Stimulated activated naive CD8-positive, alpha-beta T cell treated with anti-CD3 and anti-CD28 coated beads, Interleukin-15, Interleukin-2, amounts not matched to agents 100 ng/mL and 50 ng/mL, for 24 hours (primary cell): ENCODE results near the gene CHM.
"Not testable (repeated sequence)": the region's sequence is repeated elsewhere in the genome, so short reads cannot be mapped to it uniquely, and the experiment has no call there.

Experiments
- H3K27ac Mint-ChIP-seq: one replicate; pipeline ENCODE4 v1.8.0; 2021; ENCODE audit warnings: mild to moderate bottlenecking, mixed read lengths
- H3K27me3 Mint-ChIP-seq: one replicate; pipeline ENCODE4 v1.8.0; 2021; ENCODE audit warnings: mixed read lengths
- H3K36me3 Mint-ChIP-seq: one replicate; pipeline ENCODE4 v1.8.0; 2021; ENCODE audit warnings: low read depth, mixed read lengths
- H3K4me1 Mint-ChIP-seq: one replicate; pipeline ENCODE4 v1.8.0; 2021; ENCODE audit warnings: low read depth, mixed read lengths
- H3K4me3 Mint-ChIP-seq: one replicate; pipeline ENCODE4 v1.8.0; 2021; ENCODE audit warnings: mild to moderate bottlenecking, mixed read lengths
- H3K9me3 Mint-ChIP-seq: one replicate; pipeline ENCODE4 v1.8.0; 2021; ENCODE audit warnings: mixed read lengths

The CHM gene

DNA sequence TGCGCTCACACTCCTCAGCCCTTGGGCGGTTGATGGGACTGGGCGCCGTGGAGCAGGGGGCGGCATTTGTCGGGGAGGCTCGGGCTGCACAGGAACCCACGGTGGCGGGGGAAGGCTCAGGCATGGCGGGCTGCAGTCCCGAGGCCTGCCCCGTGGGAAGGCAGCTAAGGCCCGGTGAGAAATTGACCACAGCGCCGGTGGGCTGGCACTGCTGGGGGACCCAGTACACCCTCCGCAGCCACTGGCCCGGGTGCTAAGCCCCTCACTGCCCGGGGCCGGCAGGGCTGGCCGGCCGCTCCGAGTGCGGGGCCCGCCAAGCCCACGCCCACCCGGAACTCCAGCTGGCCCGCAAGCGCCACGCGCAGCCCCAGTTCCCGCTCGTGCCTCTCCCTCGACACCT, 75.0 kb downstream of the CHM start:
- H3K4me1 Mint-ChIP-seq, H3K27me3 Mint-ChIP-seq, H3K27ac Mint-ChIP-seq, H3K4me3 Mint-ChIP-seq, H3K9me3 Mint-ChIP-seq: not testable (repeated sequence)
- peaks cover 23% of the 10 kb centered on the region for H3K36me3 Mint-ChIP-seq

- Mint-ChIP-seq H3K27me3 (no peaks in the 10 kb centered on the region), H3K4me1 (no peaks in the 10 kb centered on the region), H3K4me3 (no peak overlapping the region), H3K36me3 (peaks cover 3% of the 10 kb centered on the region), H3K27ac (peak overlapping the region; percentile 13), H3K9me3 (no peaks in the 10 kb centered on the region)
Measured at GRCh38 chrX:85964744-85965143, 82.6 kb downstream of the CHM start.

DNA sequence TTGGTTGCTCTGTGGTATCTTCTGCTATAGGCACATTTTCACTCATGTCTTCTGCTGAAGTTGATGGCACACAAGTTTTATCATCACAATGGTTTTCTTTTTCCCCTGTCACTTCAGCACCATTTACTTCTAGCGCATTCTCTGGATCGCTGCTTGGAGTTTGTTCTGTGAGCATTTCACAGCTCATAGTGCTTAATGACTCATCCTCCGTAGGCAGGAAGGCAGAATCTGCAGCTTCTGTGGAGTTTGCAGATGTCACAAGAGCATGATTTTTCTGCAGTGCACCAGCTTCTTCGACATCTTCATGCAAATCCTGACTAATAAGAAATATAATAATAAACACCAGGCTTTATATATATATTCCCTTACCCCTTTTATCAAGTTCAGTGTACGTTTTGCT, 83.6 kb downstream of the CHM start:
- Mint-ChIP-seq H3K4me1 (no peaks in the 10 kb centered on the region), H3K36me3 (peaks cover 3% of the 10 kb centered on the region), H3K27ac (no peak overlapping the region), H3K4me3 (no peak overlapping the region), H3K27me3 (no peaks in the 10 kb centered on the region), H3K9me3 (no peaks in the 10 kb centered on the region)

DNA sequence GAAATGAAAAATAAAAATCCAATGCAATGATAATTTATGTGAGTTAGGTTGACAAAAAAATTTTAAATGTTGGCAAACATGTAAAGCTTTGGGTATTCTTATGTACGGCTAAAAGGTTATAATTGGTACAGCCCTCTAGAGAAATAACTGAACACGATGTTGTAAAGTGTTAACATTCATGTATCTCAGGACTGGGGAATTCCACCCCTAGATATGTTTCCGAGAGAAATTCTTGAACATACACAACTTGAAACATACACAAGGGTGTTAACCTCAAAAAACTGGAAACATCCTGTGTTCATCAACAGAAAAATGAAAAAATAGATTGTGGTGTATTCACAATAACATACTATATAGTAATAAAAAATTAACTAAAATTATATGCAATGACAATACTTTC, 91.8 kb downstream of the CHM start:
- Mint-ChIP-seq H3K36me3 (peaks cover 29% of the 10 kb centered on the region), H3K27me3 (no peaks in the 10 kb centered on the region), H3K4me1 (no peaks in the 10 kb centered on the region), H3K4me3 (no peak overlapping the region), H3K27ac (no peak overlapping the region), H3K9me3 (peaks cover 4% of the 10 kb centered on the region)

GRCh38 chrX:85944751-85945150, 102.6 kb downstream of the CHM start:
- not testable (repeated sequence) for H3K4me1 Mint-ChIP-seq, H3K27me3 Mint-ChIP-seq, H3K4me3 Mint-ChIP-seq, H3K27ac Mint-ChIP-seq, H3K9me3 Mint-ChIP-seq
- peaks cover 44% of the 10 kb centered on the region for H3K36me3 Mint-ChIP-seq

GRCh38 chrX:85941275-85941674, 106.1 kb downstream of the CHM start:
- Mint-ChIP-seq H3K4me3 (no peak overlapping the region), H3K9me3 (peaks cover 9% of the 10 kb centered on the region), H3K27me3 (no peaks in the 10 kb centered on the region), H3K27ac (no peak overlapping the region), H3K4me1 (peaks cover 4% of the 10 kb centered on the region), H3K36me3 (peaks cover 31% of the 10 kb centered on the region)

- H3K9me3 Mint-ChIP-seq, H3K27me3 Mint-ChIP-seq: not testable (repeated sequence)
Measured at GRCh38 chrX:85939942-85940341, 107.4 kb downstream of the CHM start.

GRCh38 chrX:85934399-85934798, 113.0 kb downstream of the CHM start:
- H3K36me3 Mint-ChIP-seq, H3K27ac Mint-ChIP-seq, H3K27me3 Mint-ChIP-seq, H3K9me3 Mint-ChIP-seq, H3K4me3 Mint-ChIP-seq, H3K4me1 Mint-ChIP-seq: not testable (repeated sequence)

More at GRCh38 chrX:85939942-85940341, 107.4 kb downstream of the CHM start:
- not testable (repeated sequence) for H3K27ac Mint-ChIP-seq, H3K4me3 Mint-ChIP-seq, H3K4me1 Mint-ChIP-seq
- H3K36me3 Mint-ChIP-seq, result peaks cover 20% of the 10 kb centered on the region

GRCh38 chrX:85930099-85930498, 117.3 kb downstream of the CHM start:
- peaks cover 5% of the 10 kb centered on the region for H3K4me1 Mint-ChIP-seq
- H3K9me3 Mint-ChIP-seq, result no peaks in the 10 kb centered on the region
- no peaks in the 10 kb centered on the region for H3K27me3 Mint-ChIP-seq
- no peak overlapping the region for H3K27ac Mint-ChIP-seq
- no peak overlapping the region for H3K4me3 Mint-ChIP-seq
- H3K36me3 Mint-ChIP-seq, result peaks cover 8% of the 10 kb centered on the region

DNA sequence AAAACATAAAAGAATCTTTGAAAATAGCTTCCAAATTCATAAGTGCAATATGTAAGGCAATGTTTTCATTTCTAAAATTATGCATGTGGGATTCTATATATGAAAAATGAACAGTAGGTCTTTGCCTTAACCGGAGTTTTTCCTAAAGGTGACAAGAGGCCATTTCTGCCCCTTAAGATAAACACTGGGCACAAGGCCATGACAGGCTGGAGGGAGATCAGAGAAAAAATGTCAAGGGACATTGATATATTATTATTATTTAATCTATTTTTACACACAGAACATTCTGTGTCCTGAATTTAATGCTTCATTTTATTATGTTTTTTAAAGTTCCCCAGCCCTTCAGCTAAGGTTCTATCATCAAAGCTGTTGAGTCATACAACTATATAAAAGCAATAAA, 118.8 kb downstream of the CHM start:
- Mint-ChIP-seq H3K4me3 (no peak overlapping the region), H3K27ac (no peak overlapping the region), H3K9me3 (no peaks in the 10 kb centered on the region), H3K36me3 (no peaks in the 10 kb centered on the region), H3K27me3 (no peaks in the 10 kb centered on the region), H3K4me1 (peaks cover 11% of the 10 kb centered on the region)

GRCh38 chrX:85927740-85928139, 119.6 kb downstream of the CHM start:
- H3K36me3 Mint-ChIP-seq, result no peaks in the 10 kb centered on the region

GRCh38 chrX:85922821-85923220, 124.5 kb downstream of the CHM start:
- Mint-ChIP-seq H3K4me3 (no peak overlapping the region), H3K4me1 (peaks cover 19% of the 10 kb centered on the region), H3K9me3 (no peaks in the 10 kb centered on the region), H3K27ac (no peak overlapping the region), H3K36me3 (peaks cover 13% of the 10 kb centered on the region), H3K27me3 (no peaks in the 10 kb centered on the region)

More at GRCh38 chrX:85927740-85928139, 119.6 kb downstream of the CHM start:
- no peaks in the 10 kb centered on the region for H3K27me3 Mint-ChIP-seq
- no peak overlapping the region for H3K27ac Mint-ChIP-seq
- H3K4me1 Mint-ChIP-seq, result peaks cover 19% of the 10 kb centered on the region
- H3K4me3 Mint-ChIP-seq, result no peak overlapping the region
- no peaks in the 10 kb centered on the region for H3K9me3 Mint-ChIP-seq

GRCh38 chrX:85916656-85917280, 130.6 kb downstream of the CHM start:
- H3K4me1 Mint-ChIP-seq, H3K9me3 Mint-ChIP-seq, H3K27me3 Mint-ChIP-seq, H3K4me3 Mint-ChIP-seq, H3K27ac Mint-ChIP-seq: not testable (repeated sequence)
- H3K36me3 Mint-ChIP-seq, result peaks cover 22% of the 10 kb centered on the region

GRCh38 chrX:85914431-85914830, 132.9 kb downstream of the CHM start:
- Mint-ChIP-seq H3K36me3 (peaks cover 19% of the 10 kb centered on the region), H3K27me3 (no peaks in the 10 kb centered on the region), H3K9me3 (no peaks in the 10 kb centered on the region), H3K4me1 (peaks cover 6% of the 10 kb centered on the region), H3K27ac (no peak overlapping the region), H3K4me3 (no peak overlapping the region)

DNA sequence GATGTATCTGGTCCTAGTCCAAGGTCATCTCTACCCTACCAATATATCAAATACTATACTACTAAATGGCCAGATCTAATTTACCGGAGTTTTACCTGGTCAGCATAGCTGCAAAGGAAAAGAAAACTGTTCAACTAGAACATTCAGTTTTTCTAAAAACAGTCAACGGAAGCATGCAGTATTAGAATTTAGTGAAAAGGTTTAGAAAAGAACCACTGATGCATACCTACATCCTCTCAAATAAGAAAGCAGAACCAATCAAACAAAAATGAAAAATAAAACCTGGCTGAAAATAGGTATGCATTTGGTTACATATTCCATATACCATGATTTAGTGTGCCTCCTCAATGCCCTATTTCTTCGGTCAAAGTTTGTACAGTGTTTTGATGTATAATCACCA, 140.0 kb downstream of the CHM start:
- Mint-ChIP-seq H3K4me1 (no peaks in the 10 kb centered on the region), H3K27ac (no peak overlapping the region), H3K36me3 (peaks cover 5% of the 10 kb centered on the region), H3K9me3 (no peaks in the 10 kb centered on the region), H3K27me3 (no peaks in the 10 kb centered on the region), H3K4me3 (no peak overlapping the region)

DNA sequence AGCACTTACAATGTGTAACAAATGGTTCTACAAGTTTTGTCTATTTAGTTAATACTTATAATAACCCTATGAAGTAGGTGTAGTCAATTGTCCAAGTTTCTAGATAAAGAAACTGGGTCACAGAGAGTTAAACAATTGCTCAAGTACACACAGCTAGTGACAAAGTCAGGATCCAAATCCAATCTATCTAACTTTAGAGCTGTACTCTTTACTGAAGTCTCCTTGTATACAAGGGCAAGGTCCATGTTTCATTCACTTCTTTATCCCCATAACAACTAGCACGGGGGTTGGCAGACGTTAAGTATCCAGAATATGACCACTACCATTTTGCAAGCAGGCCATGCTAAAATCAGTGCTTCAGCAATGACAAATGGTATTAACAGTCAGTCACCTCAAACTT, 141.0 kb downstream of the CHM start:
- Mint-ChIP-seq H3K4me3 (no peak overlapping the region), H3K36me3 (peaks cover 5% of the 10 kb centered on the region), H3K4me1 (no peaks in the 10 kb centered on the region), H3K27me3 (no peaks in the 10 kb centered on the region), H3K9me3 (no peaks in the 10 kb centered on the region), H3K27ac (no peak overlapping the region)
